ENCODE results near the gene AXL.

The AXL gene

DNA sequence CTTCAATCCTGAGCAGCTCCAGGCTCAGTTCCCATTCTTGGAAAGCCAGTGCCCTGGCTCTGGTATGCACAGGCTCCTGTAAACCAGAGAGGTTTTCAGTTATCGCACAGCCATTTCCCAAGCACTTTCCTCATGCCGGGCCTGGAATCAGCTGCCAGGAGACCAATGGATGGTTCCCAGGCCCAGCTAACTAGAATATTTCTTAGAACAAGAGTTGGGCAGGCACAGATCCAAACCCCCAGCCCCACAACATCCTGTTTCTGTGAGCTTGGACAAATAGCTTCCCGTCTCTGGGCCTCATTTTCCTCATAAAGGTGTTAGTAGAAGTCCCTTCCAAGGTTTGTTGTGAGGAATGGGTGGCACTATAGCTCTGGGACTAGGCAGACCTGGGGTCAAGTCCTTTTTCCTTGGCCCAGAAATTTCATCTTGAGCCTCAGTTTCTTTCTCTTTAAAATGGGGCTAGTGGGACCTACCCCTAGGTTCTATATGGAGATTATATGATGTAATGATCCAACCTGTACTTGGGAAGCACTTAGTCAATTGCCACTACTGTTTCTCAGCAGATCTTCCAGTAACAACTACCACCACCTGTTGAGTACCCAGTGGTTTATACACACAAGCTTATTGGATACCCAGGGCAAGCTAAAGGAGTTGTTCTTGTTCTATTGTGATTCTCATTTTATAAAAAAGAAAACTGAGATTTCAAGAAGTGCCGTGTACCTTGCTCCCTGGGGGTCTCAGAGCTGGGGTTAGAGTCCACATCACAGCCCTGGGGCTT lies 85.9 kb downstream of the AXL start:
- H3K36me3 ChIP-seq (replicated peaks; ENCODE audit: low read depth, low read length), result peaks cover 76% of the 10 kb centered on the region

GRCh38 chr19:41305927-41306793 lies 87.1 kb downstream of the AXL start:
- H3K4me2 ChIP-seq (ENCODE audit: low read length), result no peak overlapping the region
- H3K27ac ChIP-seq (ENCODE audit: low read length), result 0 out of 2 replicates have a peak overlapping the region, but pooled peaks have one; percentile 84
- H3K27me3 ChIP-seq (ENCODE audit: low read depth, low read length), result no peaks in the 10 kb centered on the region
- H4K20me1 ChIP-seq (ENCODE audit: insufficient read depth, low read length), result no peaks in the 10 kb centered on the region
- H3K4me3 ChIP-seq (ENCODE audit: low read length), result no peak overlapping the region
- no peak overlapping the region for H2AFZ ChIP-seq (ENCODE audit: low read depth, low read length)
- peaks cover 26% of the 10 kb centered on the region for H3K4me1 ChIP-seq (ENCODE audit: low read length)
- TF ChIP-seq EZH2phosphoT487 (IDR thresholded peaks at IDR 0.05; ENCODE audit: low read depth) (no peak), CTCF (IDR thresholded peaks at IDR 0.05; ENCODE audit: low read depth, low read length) (no peak)
- H3K9me3 ChIP-seq (ENCODE audit: insufficient read depth, low read length), result no peaks in the 10 kb centered on the region
- no peak overlapping the region for H3K9ac ChIP-seq (ENCODE audit: low read length)
- peaks cover 63% of the 10 kb centered on the region for H3K36me3 ChIP-seq (replicated peaks; ENCODE audit: low read depth, low read length)
- peaks cover 14% of the 10 kb centered on the region for H3K79me2 ChIP-seq (ENCODE audit: low read length)

More for the DNA sequence above, 85.9 kb downstream of the AXL start:
- Histone ChIP-seq H3K4me2 (ENCODE audit: low read length) (no peak overlapping the region), H3K27ac (ENCODE audit: low read length) (no peak overlapping the region), H3K79me2 (ENCODE audit: low read length) (peaks cover 8% of the 10 kb centered on the region; the same call in 1 of the 2 replicates), H3K4me3 (ENCODE audit: low read length) (no peak overlapping the region), H3K9ac (ENCODE audit: low read length) (no peak overlapping the region), H2AFZ (ENCODE audit: low read depth, low read length) (no peak overlapping the region), H3K4me1 (ENCODE audit: low read length) (peaks cover 24% of the 10 kb centered on the region), H4K20me1 (ENCODE audit: insufficient read depth, low read length) (no peaks in the 10 kb centered on the region), H3K27me3 (ENCODE audit: low read depth, low read length) (no peaks in the 10 kb centered on the region), H3K9me3 (ENCODE audit: insufficient read depth, low read length) (no peaks in the 10 kb centered on the region)
- TF ChIP-seq CTCF (IDR thresholded peaks at IDR 0.05; ENCODE audit: low read depth, low read length), result no peak
- no peak for TF ChIP-seq EZH2phosphoT487 (IDR thresholded peaks at IDR 0.05; ENCODE audit: low read depth)

DNA sequence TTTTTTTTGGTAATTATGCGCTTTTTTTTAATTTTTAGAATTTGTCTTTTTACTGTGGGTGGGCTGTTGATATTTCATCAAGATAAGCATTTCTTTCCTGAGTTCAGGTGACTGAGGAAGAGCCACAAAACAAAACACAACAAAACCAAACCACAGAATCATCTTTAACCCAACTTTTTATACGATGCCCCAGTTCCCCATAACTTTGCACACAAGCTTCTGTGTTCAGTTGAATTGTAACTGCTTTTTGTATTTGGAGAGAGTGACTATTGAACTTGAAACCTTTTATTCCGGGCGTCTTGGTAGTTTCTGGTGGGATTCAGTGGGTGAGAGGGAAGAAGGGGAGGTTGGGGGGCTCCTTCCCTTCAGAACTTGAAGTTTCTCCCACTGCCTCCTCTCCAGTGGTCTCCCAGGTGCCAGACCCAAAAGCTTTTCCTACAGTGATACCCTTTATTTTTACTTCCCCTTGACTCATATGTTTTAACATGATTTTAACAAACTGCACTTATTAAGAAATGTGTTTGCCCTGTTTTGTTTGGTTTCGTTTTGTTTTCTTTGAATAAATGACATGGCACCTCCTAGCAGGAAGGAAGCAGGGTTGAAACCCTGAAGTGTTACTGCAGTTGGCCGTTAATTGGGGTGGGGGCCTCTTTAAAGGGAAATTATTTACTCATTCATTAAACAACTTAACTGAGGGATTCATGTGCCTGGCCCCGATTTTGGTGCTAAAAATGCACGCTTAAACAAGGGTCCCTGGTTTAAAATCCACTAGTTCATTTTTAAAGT lies 88.3 kb downstream of the AXL start:
- Histone ChIP-seq H3K4me1 (ENCODE audit: low read length) (peaks cover 28% of the 10 kb centered on the region), H3K4me3 (ENCODE audit: low read length) (no peak overlapping the region), H2AFZ (ENCODE audit: low read depth, low read length) (no peak overlapping the region), H3K27me3 (ENCODE audit: low read depth, low read length) (no peaks in the 10 kb centered on the region), H3K9ac (ENCODE audit: low read length) (no peak overlapping the region; the same call in 1 of the 2 replicates), H3K9me3 (ENCODE audit: insufficient read depth, low read length) (no peaks in the 10 kb centered on the region), H3K36me3 (replicated peaks; ENCODE audit: low read depth, low read length) (peaks cover 56% of the 10 kb centered on the region), H3K4me2 (ENCODE audit: low read length) (no peak overlapping the region), H3K79me2 (ENCODE audit: low read length) (peaks cover 24% of the 10 kb centered on the region), H4K20me1 (ENCODE audit: insufficient read depth, low read length) (no peaks in the 10 kb centered on the region), H3K27ac (ENCODE audit: low read length) (peak overlapping the region; percentile 84)
- TF ChIP-seq CTCF (IDR thresholded peaks at IDR 0.05; ENCODE audit: low read depth, low read length), result no peak
- TF ChIP-seq EZH2phosphoT487 (IDR thresholded peaks at IDR 0.05; ENCODE audit: low read depth), result no peak

All from OCI-LY3 (cell line).